Activated naive CD4-positive, alpha-beta T cell treated with anti-CD3 and anti-CD28 coated beads, Interleukin-2, amount 10 ng/mL, durations not matched to agents 7 days and 5 days (primary cell): ENCODE data around the gene TULP1.

Source experiments
- CTCF ChIA-PET: fragments of 350-600 bp; sonication (Branson Sonifier 250); formaldehyde crosslinking; loops from one replicate; lab custom pipeline; 2021; ENCODE audit warnings: antibody characterized with exemption; lab: Charles Lee
- DNase-seq: peaks from one replicate; pipeline ENCODE4 v3.0.0-alpha.2; 2020
- H3K27ac Mint-ChIP-seq: one replicate; pipeline ENCODE4 v1.8.0; 2021; ENCODE audit warnings: mild to moderate bottlenecking, moderate library complexity, mixed read lengths
- H3K27me3 Mint-ChIP-seq: one replicate; pipeline ENCODE4 v1.8.0; 2021; ENCODE audit warnings: mild to moderate bottlenecking, mixed read lengths
- H3K36me3 Mint-ChIP-seq: one replicate; pipeline ENCODE4 v1.8.0; 2021; ENCODE audit warnings: mixed read lengths
- H3K4me1 Mint-ChIP-seq: one replicate; pipeline ENCODE4 v1.8.0; 2021; ENCODE audit warnings: mixed read lengths
- H3K4me3 Mint-ChIP-seq: one replicate; pipeline ENCODE4 v1.8.0; 2021; ENCODE audit warnings: mild to moderate bottlenecking, moderate library complexity, mixed read lengths
- H3K9me3 Mint-ChIP-seq: one replicate; pipeline ENCODE4 v1.8.0; 2021; ENCODE audit warnings: mixed read lengths

Gene TULP1

DNA sequence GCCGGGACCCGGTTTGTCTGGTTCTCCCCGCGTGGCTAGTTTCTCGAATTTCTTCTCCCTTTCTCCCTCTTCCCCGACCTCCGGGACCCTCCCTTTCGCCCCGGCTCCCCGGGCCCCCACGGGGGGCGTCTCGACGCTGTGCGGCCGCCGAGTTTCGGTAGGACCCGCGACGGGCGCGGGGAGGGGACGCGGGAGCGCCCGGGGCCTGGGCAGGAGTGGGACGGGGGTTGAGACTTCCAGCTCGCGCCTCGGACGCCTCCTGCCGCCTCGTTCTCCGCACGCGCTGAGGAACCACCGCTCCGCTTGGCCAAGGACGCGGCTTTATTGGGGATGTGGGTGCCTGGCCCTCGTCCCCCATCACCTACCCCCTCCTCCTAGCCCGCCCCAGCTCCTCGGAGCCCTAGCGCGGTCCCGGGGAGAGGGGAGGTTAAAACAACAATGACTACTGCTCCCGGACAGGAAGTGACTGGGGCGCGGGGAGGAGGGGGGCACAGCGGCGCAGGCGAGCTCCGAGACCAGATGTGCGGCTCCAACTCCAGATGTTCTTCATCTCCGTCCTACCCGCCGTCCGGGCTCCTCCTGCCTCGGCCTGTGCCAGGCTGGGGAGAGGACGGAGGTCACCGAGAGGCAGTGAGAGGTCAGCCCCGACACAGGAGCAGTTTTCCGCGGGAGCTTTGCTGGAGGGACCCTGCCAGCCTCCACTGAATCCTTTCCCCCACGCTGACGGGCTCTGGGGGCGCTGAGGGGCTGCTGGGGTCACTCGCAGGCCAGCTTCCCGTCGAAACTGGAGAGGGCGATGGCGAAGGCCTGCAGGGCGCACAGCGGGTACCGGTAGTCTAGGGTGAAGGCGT is 14.9 kb downstream of the TULP1 start:
- CTCF ChIA-PET: interaction anchor here (1.3 to 1.4 kb wide), 2 partner anchors 26 to 156 kb away, joined by 3 to 5 read pairs; partner anchors contain the start of gene PPARD
- Mint-ChIP-seq H3K4me1 (peaks cover 16% of the 10 kb centered on the region), H3K9me3 (no peaks in the 10 kb centered on the region), H3K36me3 (no peaks in the 10 kb centered on the region), H3K4me3 (peak overlapping the region; percentile 78), H3K27ac (no peak overlapping the region), H3K27me3 (peaks cover 82% of the 10 kb centered on the region)
- peak; percentile 69 for DNase-seq

DNA sequence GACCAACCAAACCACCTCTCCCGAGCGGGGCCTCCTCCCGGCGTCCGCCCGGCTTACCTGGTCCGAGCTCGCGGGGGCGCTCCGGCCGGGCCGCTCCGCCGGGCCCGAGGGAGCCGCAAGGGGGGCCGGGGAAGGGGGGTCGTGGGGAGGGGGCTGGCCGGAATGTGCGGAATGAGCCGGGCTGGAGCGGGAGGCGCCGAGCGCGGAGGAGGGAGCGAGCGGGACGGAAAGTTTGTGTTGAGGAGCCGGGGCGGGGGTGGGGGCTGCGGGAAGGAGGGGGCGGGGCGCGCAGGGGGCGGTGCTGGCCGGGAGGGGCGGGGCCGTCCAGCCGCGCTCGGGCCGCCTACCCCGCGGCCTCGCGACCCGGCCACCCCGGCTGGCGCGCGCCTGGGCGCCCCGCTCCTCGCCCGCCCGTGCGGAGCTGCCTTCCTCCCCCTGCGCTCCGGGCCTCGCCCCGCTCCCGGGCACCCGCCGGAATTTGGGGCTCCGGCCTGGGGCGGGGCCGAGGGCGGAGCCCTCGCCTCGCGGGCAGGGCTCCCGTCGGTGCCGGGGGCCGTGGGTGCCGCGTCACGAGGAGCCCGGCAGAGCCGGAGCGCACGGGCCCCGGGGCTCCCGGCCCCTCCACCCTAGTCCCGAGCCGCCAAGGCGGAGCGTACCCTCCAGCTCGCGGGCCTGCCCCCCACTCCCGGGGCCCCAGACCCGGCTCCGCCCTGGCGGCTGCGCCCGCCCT is 15.7 kb downstream of the TULP1 start, which contains the start of gene TEAD3:
Gene TEAD3, minus strand, starts transcription at position 239 of the 730 bp plus-strand sequence.
- Mint-ChIP-seq H3K27me3 (peaks cover 84% of the 10 kb centered on the region), H3K36me3 (no peaks in the 10 kb centered on the region), H3K9me3 (no peaks in the 10 kb centered on the region), H3K4me1 (peaks cover 16% of the 10 kb centered on the region), H3K27ac (no peak within 1 kb of the TSS), H3K4me3 (peak within 1 kb of the TSS; percentile 78)
- peak; percentile 69 for DNase-seq
- CTCF ChIA-PET: interaction anchor here (1.3 to 1.4 kb wide), 2 partner anchors 27 to 155 kb away, joined by 3 to 5 read pairs; partner anchors contain the start of gene PPARD

DNA sequence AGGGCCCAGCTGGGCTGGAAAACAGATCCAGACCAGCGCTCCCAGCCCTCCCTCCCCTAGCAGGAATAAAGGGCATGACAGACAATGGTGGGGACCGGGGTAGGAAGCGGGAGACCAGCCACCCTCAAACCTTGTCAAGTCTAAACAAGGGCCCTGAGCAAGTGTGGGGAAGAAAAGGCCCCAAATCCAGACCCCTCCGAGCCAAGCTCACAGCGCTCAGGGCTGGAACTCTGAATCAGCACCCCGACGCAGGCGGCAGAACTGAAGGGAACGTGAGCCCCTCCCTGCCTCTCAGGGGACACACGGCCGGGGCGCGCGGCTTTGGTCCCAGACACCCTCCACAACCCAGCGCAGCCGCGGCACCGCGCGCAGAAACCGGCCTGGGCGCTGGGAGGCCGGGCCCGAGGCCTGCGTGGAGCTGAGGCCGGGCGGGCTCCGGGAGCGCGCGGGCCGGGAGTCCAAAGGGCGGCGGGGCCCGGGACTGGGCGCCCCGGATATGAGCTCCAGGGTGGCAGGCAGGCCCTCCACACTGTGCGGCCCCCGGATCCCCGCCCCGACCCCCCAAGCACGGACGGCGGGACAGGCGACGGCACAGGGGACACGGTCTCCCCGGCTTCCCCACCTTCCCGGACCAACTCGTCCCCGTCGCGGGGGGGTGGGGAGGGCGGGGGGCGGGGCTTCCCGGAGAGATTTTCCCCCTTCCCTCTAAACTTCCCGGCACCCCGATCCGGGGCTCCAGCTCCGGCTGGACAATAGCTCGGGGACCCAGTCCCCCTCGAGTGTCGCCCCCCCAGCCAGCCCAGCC is 16.5 kb downstream of the TULP1 start:
- Mint-ChIP-seq H3K4me3 (peak overlapping the region; percentile 71), H3K27me3 (peaks cover 82% of the 10 kb centered on the region), H3K27ac (no peak overlapping the region), H3K4me1 (peaks cover 16% of the 10 kb centered on the region), H3K9me3 (no peaks in the 10 kb centered on the region), H3K36me3 (no peaks in the 10 kb centered on the region)
- CTCF ChIA-PET: interaction anchor here (1.2 kb wide), 1 partner anchor 29 kb away, joined by 3 read pairs; no protein-coding TSS in a partner anchor
- peak; percentile 34 for DNase-seq

DNA sequence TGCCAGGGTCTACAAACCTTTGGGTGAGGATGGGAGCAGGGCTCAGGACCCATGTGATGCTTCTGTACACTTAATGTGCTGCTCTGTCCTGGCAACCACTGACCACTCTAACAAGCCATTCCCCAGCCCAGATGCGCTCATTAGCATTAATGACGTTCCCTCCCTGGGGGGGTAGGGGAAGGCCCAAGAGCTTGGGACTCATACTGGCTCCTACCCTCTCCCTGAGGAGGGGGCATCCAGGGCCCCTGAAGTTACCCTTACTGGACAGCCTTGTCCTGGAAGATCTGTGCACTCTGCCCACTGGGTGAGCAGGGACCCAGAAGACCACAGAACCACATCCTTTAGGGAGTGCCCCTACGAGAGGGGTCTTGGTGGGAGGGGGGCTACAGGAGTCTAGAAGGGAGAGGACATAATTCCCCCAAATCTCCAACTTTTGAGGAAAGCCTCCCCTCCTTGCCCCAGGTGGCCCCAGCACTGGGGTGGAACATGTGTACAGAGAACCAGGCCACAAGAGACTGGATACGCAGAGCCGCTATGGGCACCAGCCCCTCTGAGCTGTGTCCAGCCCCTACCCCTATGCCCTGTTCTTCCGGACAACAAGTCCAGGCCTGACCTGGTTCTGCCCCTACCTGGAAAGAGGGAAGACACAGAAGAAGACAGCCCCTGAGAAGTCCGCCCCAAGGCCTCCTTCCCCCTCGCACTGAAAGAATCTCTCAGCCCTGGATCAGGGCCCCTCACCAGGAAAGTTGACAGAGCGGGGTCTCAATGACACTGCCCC is 17.2 kb downstream of the TULP1 start:
- H3K27ac Mint-ChIP-seq: no peak overlapping the region
- peaks cover 82% of the 10 kb centered on the region for H3K27me3 Mint-ChIP-seq
- DNase-seq: no peak
- H3K36me3 Mint-ChIP-seq: no peaks in the 10 kb centered on the region
- peak overlapping the region; percentile 71 for H3K4me3 Mint-ChIP-seq
- CTCF ChIA-PET: interaction anchor here (0.9 to 1.2 kb wide), 2 partner anchors 27 to 28 kb away, joined by 3 read pairs; no protein-coding TSS in a partner anchor
- peaks cover 16% of the 10 kb centered on the region for H3K4me1 Mint-ChIP-seq
- H3K9me3 Mint-ChIP-seq: no peaks in the 10 kb centered on the region

DNA sequence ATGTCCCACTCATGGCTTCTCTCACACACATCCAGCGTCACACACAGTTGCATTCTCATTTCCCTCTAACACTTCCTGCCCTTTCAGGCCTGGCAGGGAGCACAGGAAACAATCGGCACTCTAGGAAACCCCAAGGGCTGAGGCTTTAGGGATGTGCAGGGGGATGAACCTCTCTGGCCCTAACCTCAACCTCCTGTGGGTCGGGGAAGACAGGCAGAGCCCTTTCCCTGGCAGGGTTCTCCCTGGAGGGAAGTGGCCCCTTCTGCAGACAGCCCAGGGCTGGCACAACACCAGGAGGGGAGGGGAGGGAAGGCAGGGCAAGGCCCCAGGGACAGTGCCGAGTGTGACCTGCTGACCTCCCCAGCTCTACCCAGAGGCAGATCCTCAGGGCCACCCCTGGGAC is 18.5 kb downstream of the TULP1 start:
- H3K9me3 Mint-ChIP-seq: no peaks in the 10 kb centered on the region
- H3K27ac Mint-ChIP-seq: no peak overlapping the region
- peaks cover 75% of the 10 kb centered on the region for H3K27me3 Mint-ChIP-seq
- no peaks in the 10 kb centered on the region for H3K36me3 Mint-ChIP-seq
- H3K4me1 Mint-ChIP-seq: peaks cover 16% of the 10 kb centered on the region
- no peak overlapping the region for H3K4me3 Mint-ChIP-seq
- no peak for DNase-seq
- CTCF ChIA-PET: interaction anchor here (0.9 kb wide), 1 partner anchor 29 kb away, joined by 3 read pairs; no protein-coding TSS in a partner anchor

DNA sequence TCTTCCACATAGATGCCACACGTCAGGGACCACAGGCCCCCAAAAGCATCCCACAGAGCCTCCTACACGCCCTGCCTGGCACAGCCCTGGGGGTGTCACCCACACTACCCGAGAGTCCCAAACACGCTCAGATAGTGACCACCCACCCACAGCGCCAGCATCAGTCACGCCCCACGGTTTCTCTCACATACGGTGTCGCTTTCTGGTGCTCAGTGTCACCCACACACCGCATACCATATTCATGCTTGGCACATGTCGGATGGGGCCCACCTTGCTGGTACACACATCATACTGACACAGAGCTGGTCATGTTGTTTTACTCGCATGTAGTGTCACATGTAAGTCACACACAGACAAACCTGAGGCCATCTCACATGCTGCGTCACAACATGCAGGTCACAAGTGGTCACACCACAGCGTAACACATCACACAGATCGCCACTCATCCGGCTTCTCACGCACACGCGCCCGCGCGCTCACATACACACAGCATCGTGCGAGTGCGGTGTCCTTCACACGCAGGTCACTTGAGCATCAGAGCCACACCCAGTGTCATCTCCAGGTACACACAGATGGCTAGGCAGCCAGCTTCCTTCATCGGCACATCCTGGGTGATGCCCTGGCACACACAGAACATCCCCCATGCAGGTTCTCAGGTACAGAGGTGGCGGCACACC is 19.3 kb downstream of the TULP1 start:
- peaks cover 12% of the 10 kb centered on the region for H3K4me1 Mint-ChIP-seq
- no peaks in the 10 kb centered on the region for H3K36me3 Mint-ChIP-seq
- no peak for DNase-seq
- H3K4me3 Mint-ChIP-seq: no peak overlapping the region
- no peak overlapping the region for H3K27ac Mint-ChIP-seq
- H3K27me3 Mint-ChIP-seq: peaks cover 69% of the 10 kb centered on the region
- CTCF ChIA-PET: no interaction called here
- H3K9me3 Mint-ChIP-seq: no peaks in the 10 kb centered on the region

DNA sequence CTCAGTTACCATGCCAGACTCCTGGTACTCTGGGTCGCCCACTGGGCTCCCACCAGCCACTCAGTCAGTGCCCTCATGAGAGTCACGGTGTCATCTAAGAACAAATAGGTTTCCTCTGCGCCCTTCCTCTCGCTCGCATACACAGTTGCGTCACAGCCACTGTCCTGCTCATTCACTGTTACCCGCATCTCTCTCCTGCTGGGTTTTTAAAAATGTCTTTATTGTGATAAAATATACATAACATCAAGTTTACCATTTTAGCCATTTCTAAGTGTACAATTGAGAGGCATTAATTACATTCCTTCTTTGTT is 19.8 kb downstream of the TULP1 start:
- Mint-ChIP-seq H3K4me1 (peaks cover 9% of the 10 kb centered on the region), H3K27me3 (peaks cover 64% of the 10 kb centered on the region), H3K4me3 (no peak overlapping the region), H3K9me3 (no peaks in the 10 kb centered on the region), H3K36me3 (no peaks in the 10 kb centered on the region), H3K27ac (no peak overlapping the region)
- CTCF ChIA-PET: no interaction called here
- DNase-seq: no peak

DNA sequence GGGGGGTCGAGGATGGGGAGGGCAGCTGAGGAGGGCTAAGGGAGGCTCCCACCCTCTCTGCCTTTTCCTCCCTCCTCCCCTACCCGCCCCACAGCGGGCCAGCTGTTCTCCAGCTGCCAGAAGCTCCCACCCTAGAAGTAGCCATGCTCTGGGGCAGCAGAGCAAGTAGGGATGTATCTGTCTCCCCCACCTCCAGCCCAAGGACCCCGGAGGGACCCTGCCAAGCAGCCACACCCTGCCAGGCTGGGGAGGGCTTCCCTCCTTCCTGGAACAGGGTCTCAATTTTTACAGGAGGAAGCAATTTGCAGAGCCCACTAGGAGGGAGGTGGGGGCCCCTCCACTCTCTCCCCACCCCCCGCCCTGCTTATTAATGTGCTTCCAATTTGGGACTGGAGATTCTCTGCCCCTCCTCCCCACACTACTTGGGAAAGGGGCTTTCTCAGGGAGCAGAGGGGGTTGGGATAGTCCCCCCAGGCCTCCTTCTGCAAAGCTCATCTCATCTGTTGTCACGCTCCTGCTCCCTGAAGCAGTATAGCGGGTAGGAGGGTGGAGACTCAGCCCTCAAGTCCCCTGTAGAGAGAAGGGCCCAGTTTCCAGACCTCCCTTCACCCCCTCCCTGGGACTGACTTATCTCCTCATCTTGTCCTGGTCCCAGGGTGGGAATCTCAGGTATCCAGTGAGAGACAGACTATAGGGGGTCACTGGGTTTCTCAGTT is 20.3 kb downstream of the TULP1 start:
- CTCF ChIA-PET: no interaction called here
- DNase-seq: no peak
- H3K27me3 Mint-ChIP-seq: peaks cover 59% of the 10 kb centered on the region
- no peak overlapping the region for H3K27ac Mint-ChIP-seq
- H3K36me3 Mint-ChIP-seq: no peaks in the 10 kb centered on the region
- no peaks in the 10 kb centered on the region for H3K9me3 Mint-ChIP-seq
- no peak overlapping the region for H3K4me3 Mint-ChIP-seq
- peaks cover 14% of the 10 kb centered on the region for H3K4me1 Mint-ChIP-seq

DNA sequence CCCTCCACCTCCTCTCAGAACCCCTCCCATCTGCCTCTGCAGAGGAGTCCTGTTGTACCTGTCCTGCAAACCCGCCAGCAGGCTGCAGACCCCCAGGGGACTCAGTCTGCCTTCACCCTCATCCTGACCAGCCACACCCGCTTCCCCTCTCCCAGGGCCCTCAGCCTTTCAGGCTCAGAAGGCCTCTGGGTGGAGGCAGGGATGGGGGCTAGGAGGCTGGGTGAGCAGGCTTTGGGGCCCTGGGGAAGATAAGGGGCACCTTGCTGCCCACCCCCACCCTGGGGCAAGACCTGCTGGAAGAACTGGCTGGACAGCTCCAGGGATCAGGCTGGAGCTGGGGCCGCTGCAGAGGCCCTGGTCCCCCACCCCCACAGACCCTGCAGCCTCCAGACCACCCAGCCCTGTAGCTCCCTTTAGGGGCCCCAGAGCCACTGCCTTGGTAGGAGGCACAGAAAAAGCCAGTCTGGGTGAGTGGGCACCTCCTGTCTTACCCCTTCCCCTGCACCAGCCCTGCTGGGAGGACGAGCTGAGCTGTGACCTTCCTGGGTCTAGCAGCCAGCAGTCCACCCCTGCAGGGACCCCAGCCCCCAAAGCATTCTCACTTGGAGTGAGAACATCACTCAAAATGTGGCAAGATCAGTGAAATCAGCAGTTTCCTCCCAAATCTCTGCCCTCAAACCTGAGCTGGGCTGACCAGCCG is 21.0 kb downstream of the TULP1 start:
- Mint-ChIP-seq H3K27me3 (peaks cover 59% of the 10 kb centered on the region), H3K4me3 (no peak overlapping the region), H3K27ac (no peak overlapping the region), H3K4me1 (peaks cover 14% of the 10 kb centered on the region), H3K9me3 (no peaks in the 10 kb centered on the region), H3K36me3 (no peaks in the 10 kb centered on the region)
- CTCF ChIA-PET: no interaction called here
- DNase-seq: no peak

DNA sequence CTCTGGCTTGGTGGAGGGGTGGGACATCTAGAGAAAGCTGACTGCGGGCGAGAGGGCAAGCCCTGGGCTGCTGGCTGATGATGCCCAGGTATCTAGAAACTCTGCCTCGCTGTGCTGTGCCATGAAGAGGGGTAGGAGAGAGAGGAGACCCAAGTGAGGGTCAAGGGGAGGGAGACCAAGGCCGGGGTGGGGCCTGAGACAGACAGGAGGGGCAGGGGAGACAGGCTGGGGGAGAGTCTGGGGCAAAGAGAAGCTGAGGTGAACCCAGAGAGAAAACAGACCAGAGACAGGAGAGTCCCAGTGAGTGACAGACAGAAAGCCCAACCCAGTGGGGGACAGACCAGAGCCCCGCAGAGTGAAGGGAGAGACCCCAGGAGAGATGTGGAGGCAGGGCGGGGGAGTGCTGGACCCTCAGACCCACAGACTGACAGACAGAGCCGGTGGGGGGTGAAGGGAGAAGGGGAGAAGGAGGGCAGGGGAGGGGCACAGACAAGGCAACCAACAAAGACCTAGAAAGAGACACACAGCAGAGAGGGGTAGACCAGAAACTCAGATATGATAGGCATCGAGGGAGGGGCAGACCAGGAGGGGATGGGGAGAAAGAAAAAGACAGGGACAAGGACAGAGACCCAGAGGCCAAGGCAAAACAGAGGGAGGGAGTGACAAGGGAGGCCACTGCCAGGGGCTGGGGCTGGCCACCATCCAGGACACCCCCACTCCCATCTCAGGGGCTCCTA is 21.7 kb downstream of the TULP1 start:
- Mint-ChIP-seq H3K27ac (no peak overlapping the region), H3K27me3 (peaks cover 57% of the 10 kb centered on the region), H3K36me3 (no peaks in the 10 kb centered on the region), H3K4me3 (no peak overlapping the region), H3K4me1 (peaks cover 14% of the 10 kb centered on the region), H3K9me3 (no peaks in the 10 kb centered on the region)
- CTCF ChIA-PET: no interaction called here
- no peak for DNase-seq

DNA sequence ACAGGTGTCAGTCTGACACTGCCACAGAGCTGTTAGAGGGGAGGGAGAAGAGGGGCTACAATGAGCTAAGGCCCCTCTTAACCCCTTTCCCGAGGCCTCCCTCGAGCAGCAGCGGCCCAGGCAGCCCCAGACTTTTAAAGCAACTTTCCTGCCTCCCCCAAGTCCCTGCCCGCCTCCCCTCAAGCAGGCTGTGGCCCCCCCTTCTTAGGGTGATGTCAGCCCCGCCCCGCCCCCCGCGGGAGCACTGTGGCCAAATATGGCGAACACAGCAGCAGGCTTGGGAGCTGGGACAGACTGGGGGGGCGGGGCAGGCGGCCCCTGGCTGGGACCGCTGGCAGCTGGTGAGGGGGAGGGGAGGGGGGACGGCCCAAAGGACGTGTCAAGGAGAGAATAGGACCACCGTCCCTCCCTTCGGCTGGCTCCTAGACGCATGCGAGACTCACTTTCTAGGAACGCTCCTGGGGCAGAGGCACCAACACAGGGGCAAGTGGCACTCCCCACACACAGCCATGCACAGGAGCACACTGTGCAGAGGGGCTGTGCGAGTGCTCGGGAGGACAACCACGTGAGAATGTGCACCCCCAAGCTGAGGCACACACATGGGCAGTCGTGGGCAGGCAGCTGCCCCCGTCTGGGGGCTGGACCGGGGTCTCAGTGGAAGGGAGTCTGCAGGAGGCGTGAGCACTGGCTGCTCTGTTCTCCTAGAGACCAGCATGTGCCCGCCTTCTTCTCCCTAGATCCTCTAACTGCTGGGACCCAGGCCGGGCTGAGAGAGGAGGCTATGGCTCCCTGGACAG is 22.5 kb downstream of the TULP1 start:
- DNase-seq: no peak
- CTCF ChIA-PET: no interaction called here
- Mint-ChIP-seq H3K27ac (no peak overlapping the region), H3K4me1 (peaks cover 14% of the 10 kb centered on the region), H3K4me3 (no peak overlapping the region), H3K36me3 (no peaks in the 10 kb centered on the region), H3K9me3 (no peaks in the 10 kb centered on the region), H3K27me3 (peaks cover 49% of the 10 kb centered on the region)
